C4-2B (cell line): ENCODE data around the gene KAZN.

Source experiments
- CTCF ChIP-seq: fragments of 450-650 bp; conservative IDR thresholded peaks from 2 replicates; pipeline ENCODE4 v1.5.1; 2017; ENCODE audit warnings: mild to moderate bottlenecking
- ZFX ChIP-seq: fragments of 450-650 bp; IDR thresholded peaks from 2 replicates; pipeline ENCODE4 v1.6.1; 2017

DNA sequence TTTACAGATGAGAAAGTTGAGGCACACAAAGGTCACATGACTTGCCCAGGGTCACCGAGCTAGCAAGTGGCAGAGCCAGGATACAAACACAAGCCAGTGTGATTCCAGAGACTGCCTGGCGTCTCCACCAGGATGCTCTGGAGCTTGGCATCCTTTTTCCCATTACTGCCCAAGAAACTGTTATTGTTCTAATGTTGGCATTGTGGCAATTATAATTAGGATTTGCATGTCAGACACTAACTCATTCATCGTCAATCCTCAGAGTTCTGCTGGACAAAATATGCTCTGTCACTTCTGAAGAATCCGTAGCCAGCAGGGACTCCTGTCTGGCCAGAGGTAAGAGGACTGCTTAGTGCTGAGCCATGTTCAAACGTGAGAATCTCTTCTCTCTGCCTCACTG lies 8.8 kb downstream of the KAZN start:
- TF ChIP-seq CTCF (no peak), ZFX (no peak)
